ENCODE results near the gene MLH3.

DNA sequence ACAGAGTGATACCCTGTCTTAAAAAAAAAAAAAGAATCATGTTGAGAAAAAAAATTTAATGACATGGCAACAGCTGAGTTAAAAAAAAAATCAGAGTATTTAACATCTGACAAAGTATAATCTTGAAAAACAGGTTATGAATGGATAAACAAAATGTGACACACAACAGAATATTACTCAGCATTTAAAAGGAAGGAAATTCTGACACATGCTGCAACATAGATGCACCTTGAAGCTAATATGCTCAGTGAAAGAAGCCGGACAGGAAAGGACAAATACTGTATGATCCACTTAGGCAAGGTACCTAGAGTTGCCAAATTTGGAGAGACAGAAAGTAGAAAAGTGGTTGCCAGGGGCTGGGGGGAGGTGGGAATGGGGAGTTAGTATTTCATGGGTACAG, 67.9 kb downstream of the MLH3 start:
- TF ChIP-seq ZNF296 (CRISPR knock-in tag; conservative IDR thresholded peaks at IDR 0.05) (no peak), ATAD3A (CRISPR knock-in tag; IDR thresholded peaks at IDR 0.05) (no peak), ZC3H4 (CRISPR knock-in tag; IDR thresholded peaks at IDR 0.05; ENCODE audit: borderline replicate concordance) (no peak), ZNF530 (CRISPR knock-in tag; IDR thresholded peaks at IDR 0.05; ENCODE audit: low read depth) (no peak)
- TF ChIP-seq, protein P1, sequence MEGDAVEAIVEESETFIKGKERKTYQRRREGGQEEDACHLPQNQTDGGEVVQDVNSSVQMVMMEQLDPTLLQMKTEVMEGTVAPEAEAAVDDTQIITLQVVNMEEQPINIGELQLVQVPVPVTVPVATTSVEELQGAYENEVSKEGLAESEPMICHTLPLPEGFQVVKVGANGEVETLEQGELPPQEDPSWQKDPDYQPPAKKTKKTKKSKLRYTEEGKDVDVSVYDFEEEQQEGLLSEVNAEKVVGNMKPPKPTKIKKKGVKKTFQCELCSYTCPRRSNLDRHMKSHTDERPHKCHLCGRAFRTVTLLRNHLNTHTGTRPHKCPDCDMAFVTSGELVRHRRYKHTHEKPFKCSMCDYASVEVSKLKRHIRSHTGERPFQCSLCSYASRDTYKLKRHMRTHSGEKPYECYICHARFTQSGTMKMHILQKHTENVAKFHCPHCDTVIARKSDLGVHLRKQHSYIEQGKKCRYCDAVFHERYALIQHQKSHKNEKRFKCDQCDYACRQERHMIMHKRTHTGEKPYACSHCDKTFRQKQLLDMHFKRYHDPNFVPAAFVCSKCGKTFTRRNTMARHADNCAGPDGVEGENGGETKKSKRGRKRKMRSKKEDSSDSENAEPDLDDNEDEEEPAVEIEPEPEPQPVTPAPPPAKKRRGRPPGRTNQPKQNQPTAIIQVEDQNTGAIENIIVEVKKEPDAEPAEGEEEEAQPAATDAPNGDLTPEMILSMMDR (CRISPR knock-in tag; IDR thresholded peaks at IDR 0.05), result no peak

All from HepG2 (cell line).